Amygdala (tissue), 56 donors: ENCODE measurements around the gene THEMIS.
"Not testable (repeated sequence)": the region's sequence is repeated elsewhere in the genome, so short reads cannot be mapped to it uniquely, and the experiment has no call there.

Source experiments
- DNase-seq, 56 donors: peaks; one replicate each; lab custom pipeline; 2025; lab: John Stamatoyannopoulos, UW

THEMIS gene

GRCh38 chr6:127918506-127919427 lies 17.9 kb upstream of the THEMIS start:
- DNase-seq, result no peak

- DNase-seq, result no peak
Measured at GRCh38 chr6:127917766-127918165, 16.9 kb upstream of the THEMIS start.

GRCh38 chr6:127914240-127914639 lies 13.4 kb upstream of the THEMIS start:
- no peak for DNase-seq

- DNase-seq, result no peak
Measured at GRCh38 chr6:127912914-127913313, 12.1 kb upstream of the THEMIS start.

GRCh38 chr6:127907960-127908640 lies 7.2 kb upstream of the THEMIS start:
- DNase-seq, result no peak

GRCh38 chr6:127904160-127904559 lies 3.3 kb upstream of the THEMIS start:
- no peak for DNase-seq

- no peak for DNase-seq
Measured at GRCh38 chr6:127902933-127903332, 2.1 kb upstream of the THEMIS start.

GRCh38 chr6:127897484-127897883 lies 3.4 kb downstream of the THEMIS start:
- no peak for DNase-seq

GRCh38 chr6:127894051-127894450 lies 6.8 kb downstream of the THEMIS start:
- no peak for DNase-seq

GRCh38 chr6:127893541-127893940 lies 7.3 kb downstream of the THEMIS start:
- no peak for DNase-seq

- no peak for DNase-seq
Measured at GRCh38 chr6:127891731-127892326, 9.0 kb downstream of the THEMIS start.

- DNase-seq, result no peak
Measured at GRCh38 chr6:127886603-127887002, 14.3 kb downstream of the THEMIS start.

- no peak for DNase-seq
Measured at GRCh38 chr6:127884134-127884533, 16.7 kb downstream of the THEMIS start.

- DNase-seq, result not testable (repeated sequence)
Measured at GRCh38 chr6:127881949-127882348, 18.9 kb downstream of the THEMIS start.

GRCh38 chr6:127880429-127880828 lies 20.4 kb downstream of the THEMIS start:
- no peak for DNase-seq

GRCh38 chr6:127879685-127880084 lies 21.2 kb downstream of the THEMIS start:
- peak in 10 of 56 donors; percentile 2 to 24 (median 6) for DNase-seq

- DNase-seq, result no peak
Measured at GRCh38 chr6:127878115-127878514, 22.7 kb downstream of the THEMIS start.

GRCh38 chr6:127877231-127877630 lies 23.6 kb downstream of the THEMIS start:
- DNase-seq, result no peak

- DNase-seq, result peak in 33 of 56 donors; percentile 4 to 81 (median 28)
Measured at GRCh38 chr6:127869772-127870404, 31.0 kb downstream of the THEMIS start.

- peak in 3 of 56 donors; percentile 3 to 10 (median 5) for DNase-seq
Measured at GRCh38 chr6:127869183-127869582, 31.7 kb downstream of the THEMIS start.

GRCh38 chr6:127868338-127868737 lies 32.5 kb downstream of the THEMIS start:
- no peak for DNase-seq
